ENCODE measurements around the gene CMTM5. TPM values are rescaled to one million over a fixed set of nuclear protein-coding genes. Genes with fewer than 3 reads are reported as not detected.

The CMTM5 gene
- total RNA-seq, 1 donor from 2014 or later = 4.3 TPM

DNA sequence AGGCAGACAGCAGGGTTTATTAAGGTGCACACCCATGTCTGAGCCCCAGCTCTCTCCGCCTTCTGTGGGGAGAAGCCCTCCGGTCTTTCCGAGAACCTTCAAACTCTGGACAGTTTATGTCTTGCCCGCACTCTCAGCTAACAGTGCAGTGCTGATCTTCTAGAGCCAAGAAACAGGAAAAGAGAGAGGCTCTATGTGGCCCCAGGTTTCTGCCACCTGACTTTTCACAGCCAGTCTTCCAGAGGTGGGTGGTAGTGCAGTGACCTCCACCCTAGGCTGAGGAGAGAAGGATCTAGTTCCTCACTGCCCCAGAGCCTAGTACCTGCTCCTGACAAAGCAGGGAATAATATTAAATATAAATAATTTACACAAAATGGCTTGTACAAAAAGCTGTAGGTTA, 20.2 kb upstream of the CMTM5 start:
- peak overlapping the region; percentile 17 for H3K27ac ChIP-seq
- peaks cover 12% of the 10 kb centered on the region for H3K79me2 ChIP-seq (ENCODE audit: low read depth)
- H3K4me2 ChIP-seq = no peak overlapping the region
- H3K9ac ChIP-seq = no peak overlapping the region
- H4K20me1 ChIP-seq (ENCODE audit: low read depth) = peaks cover 50% of the 10 kb centered on the region
- TF ChIP-seq EZH2phosphoT487 (IDR thresholded peaks at IDR 0.05) (no peak), EZH2 (IDR thresholded peaks at IDR 0.05) (no peak)
- TF ChIP-seq, protein P1, sequence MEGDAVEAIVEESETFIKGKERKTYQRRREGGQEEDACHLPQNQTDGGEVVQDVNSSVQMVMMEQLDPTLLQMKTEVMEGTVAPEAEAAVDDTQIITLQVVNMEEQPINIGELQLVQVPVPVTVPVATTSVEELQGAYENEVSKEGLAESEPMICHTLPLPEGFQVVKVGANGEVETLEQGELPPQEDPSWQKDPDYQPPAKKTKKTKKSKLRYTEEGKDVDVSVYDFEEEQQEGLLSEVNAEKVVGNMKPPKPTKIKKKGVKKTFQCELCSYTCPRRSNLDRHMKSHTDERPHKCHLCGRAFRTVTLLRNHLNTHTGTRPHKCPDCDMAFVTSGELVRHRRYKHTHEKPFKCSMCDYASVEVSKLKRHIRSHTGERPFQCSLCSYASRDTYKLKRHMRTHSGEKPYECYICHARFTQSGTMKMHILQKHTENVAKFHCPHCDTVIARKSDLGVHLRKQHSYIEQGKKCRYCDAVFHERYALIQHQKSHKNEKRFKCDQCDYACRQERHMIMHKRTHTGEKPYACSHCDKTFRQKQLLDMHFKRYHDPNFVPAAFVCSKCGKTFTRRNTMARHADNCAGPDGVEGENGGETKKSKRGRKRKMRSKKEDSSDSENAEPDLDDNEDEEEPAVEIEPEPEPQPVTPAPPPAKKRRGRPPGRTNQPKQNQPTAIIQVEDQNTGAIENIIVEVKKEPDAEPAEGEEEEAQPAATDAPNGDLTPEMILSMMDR (IDR thresholded peaks at IDR 0.05) = no peak
- DNase-seq (ENCODE audit: low spot score) = no peak
- no peak overlapping the region for H3K27ac Mint-ChIP-seq
- peaks cover 79% of the 10 kb centered on the region for H3F3A ChIP-seq (ENCODE audit: low read depth)
- H3K9me3 Mint-ChIP-seq = no peaks in the 10 kb centered on the region
- H3K4me3 ChIP-seq = no peak overlapping the region
- no peaks in the 10 kb centered on the region for H3K9me3 ChIP-seq (ENCODE audit: low read depth)
- H3K36me3 ChIP-seq = no peaks in the 10 kb centered on the region
- H3K27me3 ChIP-seq = peaks cover 2% of the 10 kb centered on the region
- H3K4me3 Mint-ChIP-seq = no peak overlapping the region
- H3K36me3 Mint-ChIP-seq = peaks cover 23% of the 10 kb centered on the region
- H2AFZ ChIP-seq (replicated peaks) = no peak overlapping the region
- H3K4me1 ChIP-seq = peaks cover 3% of the 10 kb centered on the region
- peaks cover 15% of the 10 kb centered on the region for H3K27me3 Mint-ChIP-seq (ENCODE audit: insufficient read depth, low read depth)
- peaks cover 23% of the 10 kb centered on the region for H3K4me1 Mint-ChIP-seq

DNA sequence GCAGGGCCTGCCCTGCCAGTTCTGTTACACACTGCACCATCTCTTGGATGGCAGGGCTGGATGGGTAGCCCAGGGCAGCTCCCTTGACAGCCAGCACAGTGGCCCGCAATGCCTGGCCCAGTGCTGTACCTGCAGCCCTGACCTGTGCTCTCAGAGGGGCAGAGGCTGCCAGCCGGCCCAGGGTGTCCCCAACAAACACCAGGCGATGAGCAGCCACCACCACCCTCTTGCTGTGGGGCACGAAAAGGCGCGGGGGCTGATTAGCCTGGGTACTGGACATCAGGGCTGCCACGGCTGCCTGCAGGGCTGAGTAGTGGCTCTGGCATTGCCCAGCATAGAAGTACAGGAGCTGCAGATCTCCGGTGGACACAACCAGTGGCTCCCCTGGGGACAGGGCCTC, 19.6 kb upstream of the CMTM5 start:
- Mint-ChIP-seq H3K9me3 (no peaks in the 10 kb centered on the region), H3K27ac (no peak overlapping the region), H3K4me1 (peaks cover 29% of the 10 kb centered on the region), H3K27me3 (ENCODE audit: insufficient read depth, low read depth) (peaks cover 15% of the 10 kb centered on the region), H3K36me3 (peaks cover 26% of the 10 kb centered on the region), H3K4me3 (no peak overlapping the region)
- Histone ChIP-seq H4K20me1 (ENCODE audit: low read depth) (peaks cover 53% of the 10 kb centered on the region), H3K27me3 (no peaks in the 10 kb centered on the region), H3K27ac (peak overlapping the region; percentile 17), H3K36me3 (no peaks in the 10 kb centered on the region), H3K79me2 (ENCODE audit: low read depth) (peaks cover 16% of the 10 kb centered on the region), H3K9me3 (ENCODE audit: low read depth) (no peaks in the 10 kb centered on the region), H3K9ac (no peak overlapping the region), H3K4me2 (no peak overlapping the region), H2AFZ (replicated peaks) (no peak overlapping the region), H3K4me1 (peaks cover 5% of the 10 kb centered on the region), H3F3A (ENCODE audit: low read depth) (peaks cover 81% of the 10 kb centered on the region), H3K4me3 (no peak overlapping the region)
- no peak for DNase-seq (ENCODE audit: low spot score)
- TF ChIP-seq EZH2phosphoT487 (IDR thresholded peaks at IDR 0.05) (no peak), EZH2 (IDR thresholded peaks at IDR 0.05) (no peak)
- TF ChIP-seq, protein P1 (IDR thresholded peaks at IDR 0.05) = no peak

DNA sequence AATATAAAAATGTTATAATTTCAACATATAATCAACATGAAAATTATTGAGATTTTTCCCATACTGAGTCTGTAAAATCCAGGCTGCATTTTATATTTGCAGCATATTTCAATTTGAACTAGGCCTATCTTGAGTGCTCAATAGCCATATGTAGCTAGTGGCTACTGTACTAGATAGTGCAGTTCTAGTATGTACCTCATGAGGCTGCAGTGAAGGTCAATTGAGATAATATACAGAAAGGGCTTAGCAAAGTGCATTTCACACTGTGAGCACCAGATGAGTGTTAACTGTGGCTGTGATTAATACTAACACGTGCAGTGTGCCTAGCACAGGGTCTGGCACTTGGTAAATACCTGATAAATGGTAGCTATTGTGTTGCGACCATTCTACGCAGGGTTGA, 18.8 kb upstream of the CMTM5 start:
- Histone ChIP-seq H3K9me3 (ENCODE audit: low read depth) (no peaks in the 10 kb centered on the region), H3K9ac (no peak overlapping the region), H3F3A (ENCODE audit: low read depth) (peaks cover 79% of the 10 kb centered on the region), H3K36me3 (peaks cover under 1% of the 10 kb centered on the region), H3K27ac (no peak overlapping the region), H3K4me3 (no peak overlapping the region), H4K20me1 (ENCODE audit: low read depth) (peaks cover 59% of the 10 kb centered on the region), H3K4me2 (no peak overlapping the region), H3K4me1 (peaks cover 12% of the 10 kb centered on the region), H2AFZ (replicated peaks) (no peak overlapping the region), H3K27me3 (no peaks in the 10 kb centered on the region), H3K79me2 (ENCODE audit: low read depth) (peaks cover 22% of the 10 kb centered on the region)
- Mint-ChIP-seq H3K27ac (no peak overlapping the region), H3K4me3 (no peak overlapping the region), H3K36me3 (peaks cover 28% of the 10 kb centered on the region), H3K27me3 (ENCODE audit: insufficient read depth, low read depth) (peaks cover 13% of the 10 kb centered on the region), H3K4me1 (peaks cover 28% of the 10 kb centered on the region), H3K9me3 (no peaks in the 10 kb centered on the region)
- TF ChIP-seq EZH2 (IDR thresholded peaks at IDR 0.05) (no peak), EZH2phosphoT487 (IDR thresholded peaks at IDR 0.05) (no peak)
- TF ChIP-seq, protein P1 (IDR thresholded peaks at IDR 0.05) = no peak
- no peak for DNase-seq (ENCODE audit: low spot score)
